HL-60 (cell line): Measurements from ENCODE around the gene ESPN.

Experiments
- GABPA ChIP-seq: IDR thresholded peaks from 2 replicates; pipeline ENCODE4 v1.6.1; 2012; ENCODE audit warnings: low read depth
- POLR2AphosphoS5 ChIP-seq: IDR thresholded peaks from 2 replicates; pipeline ENCODE4 v1.6.1; 2012; ENCODE audit warnings: low read depth
- REST ChIP-seq: IDR thresholded peaks from 2 replicates; pipeline ENCODE4 v1.6.1; 2012; ENCODE audit warnings: low read depth; ENCODE audit not compliant: insufficient replicate concordance
- SPI1 ChIP-seq: IDR thresholded peaks from 2 replicates; pipeline ENCODE4 v1.6.1; 2012; ENCODE audit warnings: low read depth, mild to moderate bottlenecking, borderline replicate concordance
- TF ChIP-seq, protein P1 (sequence below): IDR thresholded peaks from one replicate; pipeline ENCODE4 v1.5.1; 2011; ENCODE audit warnings: low read length, control low read depth, inconsistent platforms; ENCODE audit not compliant: insufficient read depth

GRCh38 chr1:6473156-6473555 lies 48.6 kb downstream of the ESPN start:
- TF ChIP-seq, protein P1, sequence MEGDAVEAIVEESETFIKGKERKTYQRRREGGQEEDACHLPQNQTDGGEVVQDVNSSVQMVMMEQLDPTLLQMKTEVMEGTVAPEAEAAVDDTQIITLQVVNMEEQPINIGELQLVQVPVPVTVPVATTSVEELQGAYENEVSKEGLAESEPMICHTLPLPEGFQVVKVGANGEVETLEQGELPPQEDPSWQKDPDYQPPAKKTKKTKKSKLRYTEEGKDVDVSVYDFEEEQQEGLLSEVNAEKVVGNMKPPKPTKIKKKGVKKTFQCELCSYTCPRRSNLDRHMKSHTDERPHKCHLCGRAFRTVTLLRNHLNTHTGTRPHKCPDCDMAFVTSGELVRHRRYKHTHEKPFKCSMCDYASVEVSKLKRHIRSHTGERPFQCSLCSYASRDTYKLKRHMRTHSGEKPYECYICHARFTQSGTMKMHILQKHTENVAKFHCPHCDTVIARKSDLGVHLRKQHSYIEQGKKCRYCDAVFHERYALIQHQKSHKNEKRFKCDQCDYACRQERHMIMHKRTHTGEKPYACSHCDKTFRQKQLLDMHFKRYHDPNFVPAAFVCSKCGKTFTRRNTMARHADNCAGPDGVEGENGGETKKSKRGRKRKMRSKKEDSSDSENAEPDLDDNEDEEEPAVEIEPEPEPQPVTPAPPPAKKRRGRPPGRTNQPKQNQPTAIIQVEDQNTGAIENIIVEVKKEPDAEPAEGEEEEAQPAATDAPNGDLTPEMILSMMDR: no peak
- TF ChIP-seq POLR2AphosphoS5 (no peak), GABPA (no peak), SPI1 (no peak), REST (no peak)
